H9 (cell line): ENCODE measurements around the gene SH2D3C. TPM values are rescaled to one million over a fixed set of nuclear protein-coding genes. Genes with fewer than 3 reads are reported as not detected.

Experiments
- DNase-seq: peaks from one replicate; pipeline ENCODE4 v3.0.0-alpha.2; 2017
- H2AFZ ChIP-seq: one replicate; pipeline ENCODE4 v1.6.1; 2013; ENCODE audit warnings: mild to moderate bottlenecking, low read length, control low read depth, moderate library complexity
- H2AK5ac ChIP-seq: 2 replicates; pipeline ENCODE4 v1.6.1; 2013; ENCODE audit warnings: low read length, control low read depth, mixed read lengths; ENCODE audit not compliant: insufficient read length
- H2BK120ac ChIP-seq: one replicate; pipeline ENCODE4 v1.6.1; 2013; ENCODE audit warnings: low read depth, mild to moderate bottlenecking, low read length, control low read depth, inconsistent platforms; ENCODE audit not compliant: poor library complexity, severe bottlenecking
- H2BK12ac ChIP-seq: 2 replicates; pipeline ENCODE4 v1.6.1; 2013; ENCODE audit warnings: low read length, control low read depth, mixed read lengths, low read depth; ENCODE audit not compliant: insufficient read length
- H2BK15ac ChIP-seq: 2 replicates; pipeline ENCODE4 v1.6.1; 2013; ENCODE audit warnings: low read depth, low read length, control low read depth
- H2BK20ac ChIP-seq: one replicate; pipeline ENCODE4 v1.6.1; 2013; ENCODE audit warnings: low read depth, mild to moderate bottlenecking, low read length, control low read depth, inconsistent platforms; ENCODE audit not compliant: poor library complexity, severe bottlenecking
- H2BK5ac ChIP-seq: 2 replicates; pipeline ENCODE4 v1.6.1; 2013; ENCODE audit warnings: low read length, control low read depth, mixed read lengths; ENCODE audit not compliant: insufficient read length
- H3K14ac ChIP-seq: 2 replicates; pipeline ENCODE4 v1.6.1; 2013; ENCODE audit warnings: low read length, control low read depth; ENCODE audit not compliant: insufficient read depth
- H3K18ac ChIP-seq: 2 replicates; pipeline ENCODE4 v1.6.1; 2013; ENCODE audit warnings: low read depth, mild to moderate bottlenecking, mixed read lengths, low read length, control low read depth; ENCODE audit not compliant: insufficient read length
- H3K23ac ChIP-seq: 2 replicates; pipeline ENCODE4 v1.6.1; 2013; ENCODE audit warnings: low read length, control low read depth, mixed read lengths, low read depth; ENCODE audit not compliant: insufficient read length
- H3K23me2 ChIP-seq: 2 replicates; pipeline ENCODE4 v1.6.1; 2013; ENCODE audit warnings: low read depth, mild to moderate bottlenecking, mixed read lengths, low read length, control low read depth; ENCODE audit not compliant: insufficient read length, poor library complexity, severe bottlenecking
- H3K27ac ChIP-seq: 2 replicates; pipeline ENCODE4 v1.5.1; 2013; ENCODE audit warnings: low read length, control low read depth, mixed read lengths, low read depth; ENCODE audit not compliant: insufficient read length
- H3K27me3 ChIP-seq: 2 replicates; pipeline ENCODE4 v1.6.1; 2013; ENCODE audit warnings: low read length, control low read depth, inconsistent platforms; ENCODE audit not compliant: insufficient read depth
- H3K4ac ChIP-seq: 2 replicates; pipeline ENCODE4 v1.6.1; 2013; ENCODE audit warnings: low read depth, mild to moderate bottlenecking, control low read depth, inconsistent platforms, low read length, moderate library complexity
- H3K4me1 ChIP-seq: 2 replicates; pipeline ENCODE4 v1.6.1; 2013; ENCODE audit warnings: low read length, control low read depth, inconsistent platforms; ENCODE audit not compliant: insufficient read depth
- H3K4me2 ChIP-seq: 2 replicates; pipeline ENCODE4 v1.6.1; 2013; ENCODE audit warnings: low read length, control low read depth, mixed read lengths; ENCODE audit not compliant: insufficient read length, insufficient read depth
- H3K56ac ChIP-seq: 2 replicates; pipeline ENCODE4 v1.6.1; 2013; ENCODE audit warnings: low read depth, mild to moderate bottlenecking, mixed read lengths, low read length, control low read depth; ENCODE audit not compliant: insufficient read length
- H3K79me1 ChIP-seq: 2 replicates; pipeline ENCODE4 v1.6.1; 2013; ENCODE audit warnings: low read depth, mild to moderate bottlenecking, moderate library complexity, low read length, control low read depth, inconsistent platforms; ENCODE audit not compliant: insufficient read depth, poor library complexity, severe bottlenecking
- H3K79me2 ChIP-seq: 2 replicates; pipeline ENCODE4 v1.6.1; 2013; ENCODE audit warnings: low read length, control low read depth, inconsistent platforms; ENCODE audit not compliant: insufficient read depth
- H3K9ac ChIP-seq: 2 replicates; pipeline ENCODE4 v1.6.1; 2013; ENCODE audit warnings: low read length, control low read depth, mixed read lengths; ENCODE audit not compliant: insufficient read length; ENCODE audit errors: extremely low read depth
- H3K9me3 ChIP-seq: one replicate; pipeline ENCODE4 v1.6.1; 2013; ENCODE audit warnings: low read depth, low read length, inconsistent platforms; ENCODE audit not compliant: control insufficient read depth
- H3T11ph ChIP-seq: one replicate; pipeline ENCODE4 v1.6.1; 2013; ENCODE audit warnings: mild to moderate bottlenecking, low read length, control low read depth, inconsistent platforms
- H4K20me1 ChIP-seq: one replicate; pipeline ENCODE4 v1.6.1; 2013; ENCODE audit not compliant: control insufficient read depth, insufficient read length, insufficient read depth
- H4K5ac ChIP-seq: 2 replicates; pipeline ENCODE4 v1.6.1; 2013; ENCODE audit warnings: low read depth, mild to moderate bottlenecking, mixed read lengths, low read length, control low read depth; ENCODE audit not compliant: insufficient read length
- H4K8ac ChIP-seq: replicated peaks from 2 replicates; pipeline ENCODE4 v1.6.1; 2013; ENCODE audit warnings: low read length, control low read depth, mixed read lengths, low read depth; ENCODE audit not compliant: insufficient read length
- H4K91ac ChIP-seq: 2 replicates; pipeline ENCODE4 v1.6.1; 2013; ENCODE audit warnings: low read depth, mild to moderate bottlenecking, moderate library complexity, mixed read lengths, low read length, control low read depth; ENCODE audit not compliant: insufficient read length
- H3K27ac Mint-ChIP-seq, 3 experiments: 2 replicates in 2 of 3; 3 replicates in 1 of 3; pipeline ENCODE4 v1.8.0; 2020 to 2021; ENCODE audit warnings: mixed read lengths in 3 of 3, mild to moderate bottlenecking in 1 of 3, moderate library complexity in 1 of 3
- H3K27me3 Mint-ChIP-seq: 2 replicates; pipeline ENCODE4 v1.8.0; 2021; ENCODE audit warnings: low read depth, mild to moderate bottlenecking, moderate library complexity, mixed read lengths
- H3K36me3 Mint-ChIP-seq, 3 experiments: 2 replicates in 2 of 3; 3 replicates in 1 of 3; pipeline ENCODE4 v1.8.0; 2020 to 2021; ENCODE audit warnings: low read depth in 3 of 3, mixed read lengths in 3 of 3; ENCODE audit not compliant: insufficient read depth in 1 of 3
- H3K4me1 Mint-ChIP-seq, 2 experiments: 2 replicates each; pipeline ENCODE4 v1.8.0; 2020; ENCODE audit warnings: mixed read lengths in 2 of 2
- H3K4me3 Mint-ChIP-seq, 2 experiments: 2 replicates in 1 of 2; 3 replicates in 1 of 2; pipeline ENCODE4 v1.8.0; 2020 to 2021; ENCODE audit warnings: mild to moderate bottlenecking in 2 of 2, mixed read lengths in 2 of 2, moderate library complexity in 1 of 2
- H3K9me3 Mint-ChIP-seq, 2 experiments: 2 replicates in 1 of 2; 3 replicates in 1 of 2; pipeline ENCODE4 v1.8.0; 2020; ENCODE audit warnings: mild to moderate bottlenecking in 2 of 2, mixed read lengths in 2 of 2, moderate library complexity in 1 of 2
- whole genome bisulfite sequencing: extraction: QIAGEN DNeasy Blood & Tissue Kit; methylation state at CpG from one replicate; pipeline ENCODE4 v1.1.7; 2013; ENCODE audit warnings: missing lambda C conversion rate, low lambda C conversion rate, mixed read lengths; ENCODE audit not compliant: insufficient read length; ENCODE audit errors: extremely low coverage; 5-methylcytosine and 5-hydroxymethylcytosine counted together
- long read RNA-seq: library from polyadenylated mRNA; unstranded; transcript quantifications from one replicate; pipeline ENCODE4 v2.0.0, GENCODE V29; 2020
- total RNA-seq: library from RNA; stranded (reverse); gene quantifications from 2 replicates; pipeline ENCODE4 v1.2.1, GENCODE V29; 2021
- TF ChIP-seq, protein P1 (sequence below): fragments of 200-600 bp; sonication (generic); conservative IDR thresholded peaks from 3 replicates; pipeline ENCODE4 v1.8.0; 2021; ENCODE audit warnings: antibody characterized with exemption, mild to moderate bottlenecking

SH2D3C gene, protein sequence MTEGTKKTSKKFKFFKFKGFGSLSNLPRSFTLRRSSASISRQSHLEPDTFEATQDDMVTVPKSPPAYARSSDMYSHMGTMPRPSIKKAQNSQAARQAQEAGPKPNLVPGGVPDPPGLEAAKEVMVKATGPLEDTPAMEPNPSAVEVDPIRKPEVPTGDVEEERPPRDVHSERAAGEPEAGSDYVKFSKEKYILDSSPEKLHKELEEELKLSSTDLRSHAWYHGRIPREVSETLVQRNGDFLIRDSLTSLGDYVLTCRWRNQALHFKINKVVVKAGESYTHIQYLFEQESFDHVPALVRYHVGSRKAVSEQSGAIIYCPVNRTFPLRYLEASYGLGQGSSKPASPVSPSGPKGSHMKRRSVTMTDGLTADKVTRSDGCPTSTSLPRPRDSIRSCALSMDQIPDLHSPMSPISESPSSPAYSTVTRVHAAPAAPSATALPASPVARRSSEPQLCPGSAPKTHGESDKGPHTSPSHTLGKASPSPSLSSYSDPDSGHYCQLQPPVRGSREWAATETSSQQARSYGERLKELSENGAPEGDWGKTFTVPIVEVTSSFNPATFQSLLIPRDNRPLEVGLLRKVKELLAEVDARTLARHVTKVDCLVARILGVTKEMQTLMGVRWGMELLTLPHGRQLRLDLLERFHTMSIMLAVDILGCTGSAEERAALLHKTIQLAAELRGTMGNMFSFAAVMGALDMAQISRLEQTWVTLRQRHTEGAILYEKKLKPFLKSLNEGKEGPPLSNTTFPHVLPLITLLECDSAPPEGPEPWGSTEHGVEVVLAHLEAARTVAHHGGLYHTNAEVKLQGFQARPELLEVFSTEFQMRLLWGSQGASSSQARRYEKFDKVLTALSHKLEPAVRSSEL
- total RNA-seq: 1.3 and 1.7 TPM in 2 replicates
- long read RNA-seq, partial matches to known transcripts: 3 of 5 reads
- long read RNA-seq, other reads (novel, unspliced or antisense): 1 of 5 reads

DNA sequence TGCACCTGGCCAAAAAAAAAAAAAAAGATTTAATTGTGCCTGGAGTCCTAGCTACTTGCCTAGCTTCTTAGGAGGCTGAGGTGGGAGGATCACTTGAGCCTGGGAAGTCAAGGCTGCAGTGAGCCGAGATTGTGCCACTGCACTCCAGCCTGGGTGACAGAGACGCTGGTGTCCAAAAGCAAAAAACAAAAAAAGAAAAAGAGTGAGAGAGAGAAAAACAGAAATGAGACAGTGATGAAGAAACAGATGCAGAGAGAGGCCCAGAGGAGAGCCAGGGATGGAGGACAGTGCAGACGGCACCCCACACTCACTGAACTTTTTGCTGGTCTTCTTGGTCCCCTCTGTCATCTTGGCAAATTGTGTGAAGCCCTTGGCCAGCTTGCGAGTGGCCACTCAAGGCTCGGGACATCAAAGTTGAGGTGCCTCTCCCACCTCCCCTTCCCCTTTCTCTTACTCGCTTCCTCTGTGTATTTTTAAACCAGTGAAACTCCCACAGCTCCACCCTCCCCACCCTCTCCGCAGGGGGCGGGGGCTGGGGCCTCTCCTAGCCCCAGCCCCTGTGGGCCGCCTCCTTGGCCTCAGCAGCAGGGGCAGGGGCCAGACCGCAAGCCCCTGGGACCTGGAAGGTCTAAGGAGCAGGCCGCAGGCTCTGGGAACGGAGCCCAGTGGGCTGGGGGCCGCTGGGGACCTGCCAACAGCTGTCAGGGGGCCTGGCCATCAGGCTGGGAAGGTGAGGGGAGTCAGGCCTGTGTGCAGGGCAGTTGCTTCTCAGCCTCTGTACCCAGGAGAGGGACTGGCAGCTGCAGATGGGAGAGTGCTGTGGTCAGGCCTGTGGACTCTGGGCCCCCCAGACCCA lies at the start of gene SH2D3C:
TSS of gene SH2D3C (minus strand) at position 387 of the 856 bp plus-strand sequence. CDS start at position 348, 39 bp downstream.
- Mint-ChIP-seq H3K27me3 (no peaks in the 10 kb centered on the region), H3K27ac (peak within 1 kb of the TSS in 2 of 3 experiments; percentile 8 to 58; a peak in 4 of 7 replicates)
- no peak within 1 kb of the TSS for H3K27ac ChIP-seq

More for the DNA sequence above, at the start of gene SH2D3C:
- Histone ChIP-seq H3K4me1 (no peaks in the 10 kb centered on the region; the same call in 1 of the 2 replicates), H3K9me3 (no peaks in the 10 kb centered on the region), H3K4ac (no peak within 1 kb of the TSS), H2BK120ac (no peak within 1 kb of the TSS), H3T11ph (no peak within 1 kb of the TSS), H4K5ac (no peak within 1 kb of the TSS), H2AK5ac (no peak within 1 kb of the TSS), H3K23me2 (peaks cover 2% of the 10 kb centered on the region), H2BK20ac (no peak within 1 kb of the TSS), H2BK12ac (no peak within 1 kb of the TSS), H3K23ac (no peak within 1 kb of the TSS), H3K18ac (no peak within 1 kb of the TSS), H4K20me1 (no peaks in the 10 kb centered on the region), H2BK5ac (no peak within 1 kb of the TSS), H3K4me2 (no peak within 1 kb of the TSS), H3K14ac (no peak within 1 kb of the TSS), H4K8ac (no peak within 1 kb of the TSS), H3K79me1 (no peaks in the 10 kb centered on the region), H2AFZ (no peak within 1 kb of the TSS), H3K56ac (no peak within 1 kb of the TSS), H4K91ac (no peak within 1 kb of the TSS), H2BK15ac (no peak within 1 kb of the TSS), H3K79me2 (no peaks in the 10 kb centered on the region), H3K27me3 (no peaks in the 10 kb centered on the region; the same call in 1 of the 2 replicates), H3K9ac (no peak within 1 kb of the TSS)
- H3K9me3 Mint-ChIP-seq: no peaks in the 10 kb centered on the region
- DNase-seq: no peak
- H3K4me1 Mint-ChIP-seq: peaks cover 7 to 26% of the 10 kb centered on the region in 2 experiments
- TF ChIP-seq, protein P1, sequence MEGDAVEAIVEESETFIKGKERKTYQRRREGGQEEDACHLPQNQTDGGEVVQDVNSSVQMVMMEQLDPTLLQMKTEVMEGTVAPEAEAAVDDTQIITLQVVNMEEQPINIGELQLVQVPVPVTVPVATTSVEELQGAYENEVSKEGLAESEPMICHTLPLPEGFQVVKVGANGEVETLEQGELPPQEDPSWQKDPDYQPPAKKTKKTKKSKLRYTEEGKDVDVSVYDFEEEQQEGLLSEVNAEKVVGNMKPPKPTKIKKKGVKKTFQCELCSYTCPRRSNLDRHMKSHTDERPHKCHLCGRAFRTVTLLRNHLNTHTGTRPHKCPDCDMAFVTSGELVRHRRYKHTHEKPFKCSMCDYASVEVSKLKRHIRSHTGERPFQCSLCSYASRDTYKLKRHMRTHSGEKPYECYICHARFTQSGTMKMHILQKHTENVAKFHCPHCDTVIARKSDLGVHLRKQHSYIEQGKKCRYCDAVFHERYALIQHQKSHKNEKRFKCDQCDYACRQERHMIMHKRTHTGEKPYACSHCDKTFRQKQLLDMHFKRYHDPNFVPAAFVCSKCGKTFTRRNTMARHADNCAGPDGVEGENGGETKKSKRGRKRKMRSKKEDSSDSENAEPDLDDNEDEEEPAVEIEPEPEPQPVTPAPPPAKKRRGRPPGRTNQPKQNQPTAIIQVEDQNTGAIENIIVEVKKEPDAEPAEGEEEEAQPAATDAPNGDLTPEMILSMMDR: no peak
- no peaks in the 10 kb centered on the region for H3K36me3 Mint-ChIP-seq
- H3K4me3 Mint-ChIP-seq: peak within 1 kb of the TSS in 1 of 2 experiments; percentile 45; a peak in 2 of 5 replicates
- no CpG with 5 or more reads among the region's 13 CpGs for WGBS
